Thyroid gland (tissue), 4 donors: ENCODE data around the gene FBXO3.

Experiments
- CTCF ChIP-seq, 6 experiments: fragments of 200-600 bp in 3 of 6; fragments of 450-650 bp in 3 of 6; sonication (generic) in 3 of 6; IDR thresholded peaks; one replicate each; pipeline ENCODE4 v1.5.1; 2016 to 2019; ENCODE audit warnings: antibody characterized with exemption in 6 of 6, mild to moderate bottlenecking in 2 of 6, inconsistent platforms in 1 of 6, moderate library complexity in 1 of 6
- POLR2A ChIP-seq, 2 donors: fragments of 450-650 bp; IDR thresholded peaks; one replicate each; pipeline ENCODE4 v1.6.1; 2017; ENCODE audit warnings: antibody characterized with exemption in 2 of 2, mild to moderate bottlenecking in 2 of 2, moderate library complexity in 1 of 2

- TF ChIP-seq CTCF (IDR thresholded peaks at IDR 0.05) (no peak), POLR2A (IDR thresholded peaks at IDR 0.05) (no peak)
Measured at GRCh38 chr11:33713856-33714398, 60.4 kb downstream of the FBXO3 start.
